Panc1 (cell line): Measurements from ENCODE around the gene MVP.

Experiments used
- CTCF ChIP-seq: fragments of 450-650 bp; IDR thresholded peaks from 2 replicates; pipeline ENCODE4 v1.5.1; 2017; ENCODE audit warnings: mild to moderate bottlenecking
- POLR2AphosphoS5 ChIP-seq: IDR thresholded peaks from 2 replicates; pipeline ENCODE4 v1.6.1; 2012; ENCODE audit warnings: mild to moderate bottlenecking, low read depth, low read length, moderate library complexity
- REST ChIP-seq, 2 experiments: IDR thresholded peaks; 2 replicates each; pipeline ENCODE4 v1.6.1; 2011 to 2012; ENCODE audit warnings: low read depth in 2 of 2, control low read depth in 1 of 2, low read length in 1 of 2, mild to moderate bottlenecking in 1 of 2, moderate library complexity in 1 of 2; ENCODE audit not compliant: insufficient read depth in 1 of 2
- SIN3A ChIP-seq: IDR thresholded peaks from 2 replicates; pipeline ENCODE4 v1.6.1; 2012; ENCODE audit warnings: low read depth, mild to moderate bottlenecking, low read length, moderate library complexity, borderline replicate concordance; ENCODE audit not compliant: insufficient read depth
- TCF7L2 ChIP-seq: IDR thresholded peaks from 2 replicates; pipeline ENCODE4 v1.6.1; 2011; ENCODE audit warnings: mild to moderate bottlenecking, low read depth, low read length, inconsistent platforms

DNA sequence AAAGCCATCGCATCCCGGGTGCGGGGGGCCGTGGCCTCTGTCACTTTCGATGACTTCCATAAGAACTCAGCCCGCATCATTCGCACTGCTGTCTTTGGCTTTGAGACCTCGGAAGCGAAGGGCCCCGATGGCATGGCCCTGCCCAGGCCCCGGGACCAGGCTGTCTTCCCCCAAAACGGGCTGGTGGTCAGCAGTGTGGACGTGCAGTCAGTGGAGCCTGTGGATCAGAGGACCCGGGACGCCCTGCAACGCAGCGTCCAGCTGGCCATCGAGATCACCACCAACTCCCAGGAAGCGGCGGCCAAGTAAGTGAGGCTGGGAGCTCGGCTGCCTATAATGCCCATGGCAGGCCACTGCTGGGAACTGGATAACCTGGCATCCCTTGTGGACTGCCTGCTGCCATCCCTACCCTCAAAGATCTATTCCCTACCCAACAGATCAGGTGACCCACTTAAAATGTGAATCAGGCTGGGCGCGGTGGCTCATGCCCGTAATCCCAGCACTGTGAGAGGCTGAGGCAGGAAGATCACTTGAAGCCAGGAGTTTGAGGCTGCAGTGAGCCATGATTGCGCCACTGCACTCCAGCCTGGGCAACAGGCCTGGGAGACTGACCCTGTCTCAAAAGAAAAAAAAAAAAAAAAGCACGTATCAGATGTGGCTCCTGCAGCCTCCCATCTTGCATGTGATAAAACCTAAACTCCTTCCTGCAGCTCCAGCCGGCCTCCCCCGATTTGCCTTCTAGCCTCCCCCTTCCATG, 24.5 kb downstream of the MVP start:
- no peak for TF ChIP-seq SIN3A
- TF ChIP-seq CTCF: no peak
- no peak for TF ChIP-seq REST (IDR thresholded peaks at IDR 0.05; ENCODE audit: insufficient read depth in 1 of 2, low read depth in 2 of 2, low read length in 1 of 2)
- TF ChIP-seq POLR2AphosphoS5: no peak
- TF ChIP-seq TCF7L2: no peak
